Measurements from ENCODE around the gene MACROD2. TPM values are rescaled to one million over a fixed set of nuclear protein-coding genes. Genes with fewer than 3 reads are reported as not detected.

MACROD2 gene
- total RNA-seq, 2 donors from 2014 or later = not detected

- Mint-ChIP-seq H3K27me3 (ENCODE audit: low read depth) (no peaks in the 10 kb centered on the region), H3K4me3 (no peak overlapping the region), H3K27ac (no peak overlapping the region), H3K36me3 (ENCODE audit: insufficient read depth in 2 of 2) (no peaks in the 10 kb centered on the region), H3K4me1 (ENCODE audit: low read depth) (no peaks in the 10 kb centered on the region), H3K9me3 (peaks cover 1 to 11% of the 10 kb centered on the region in 2 donors)
- DNase-seq (no peak), ATAC-seq (replicated peaks in 1 of 2) (no peak)
These were observed 2104.8 kb downstream of the MACROD2 start for GRCh38 chr20:16100111-16100510.

GRCh38 chr20:16100767-16101166 is 2105.5 kb downstream of the MACROD2 start:
- ATAC-seq (replicated peaks in 1 of 2) (no peak), DNase-seq (no peak)
- Mint-ChIP-seq H3K27ac (no peak overlapping the region), H3K27me3 (ENCODE audit: low read depth) (no peaks in the 10 kb centered on the region), H3K4me3 (no peak overlapping the region), H3K4me1 (ENCODE audit: low read depth) (no peaks in the 10 kb centered on the region), H3K36me3 (ENCODE audit: insufficient read depth in 2 of 2) (no peaks in the 10 kb centered on the region), H3K9me3 (peaks cover 1 to 11% of the 10 kb centered on the region in 2 donors)

Other genes with a start within 250 kb of the MACROD2 start
- 10 to 100 TPM; 12.2 to 13.2 TPM for gene ESF1, start 210.6 kb upstream of the MACROD2 start, total RNA-seq
- 10 to 100 TPM; 30.4 to 32.9 TPM for gene NDUFAF5, start 210.5 kb upstream of the MACROD2 start, total RNA-seq
- gene SEL1L2, start 4.9 kb upstream of the MACROD2 start, total RNA-seq = not detected

All from activated T-cell treated with anti-CD3 and anti-CD28 coated beads, Interleukin-2, amount 50 U/mL, for 72 hours (primary cell).